ENCODE data around the gene ASB1. TPM values are rescaled to one million over a fixed set of nuclear protein-coding genes. Genes with fewer than 3 reads are reported as not detected.

Gene ASB1
- polyA plus RNA-seq, 1 of the 3 experiments (the other 2 are of a cell fraction): 33.3 TPM

GRCh38 chr2:238498188-238498587 lies 71.5 kb downstream of the ASB1 start:
- Histone ChIP-seq H3K9me2 (no peaks in the 10 kb centered on the region), H3K4me2 (no peak overlapping the region), H3K27me3 (ENCODE audit: insufficient read depth) (no peaks in the 10 kb centered on the region), H3F3A (replicated peaks; ENCODE audit: insufficient read depth) (no peaks in the 10 kb centered on the region), H3K79me2 (ENCODE audit: insufficient read depth) (no peaks in the 10 kb centered on the region), H3K9ac (no peak overlapping the region), H4K20me1 (ENCODE audit: insufficient read depth) (no peaks in the 10 kb centered on the region), H3K9me3 (no peaks in the 10 kb centered on the region), H3K4me3 (ENCODE audit: low read depth in 2 of 2, low read length in 1 of 2) (no peak overlapping the region), H3K27ac (ENCODE audit: low read depth in 2 of 2, low read length in 1 of 2) (no peak overlapping the region), H2AFZ (ENCODE audit: low read depth) (no peak overlapping the region), H3K36me3 (replicated peaks in 1 of 2; ENCODE audit: control insufficient read depth in 1 of 2, insufficient read depth in 2 of 2, low read length in 1 of 2) (no peaks in the 10 kb centered on the region), H3K4me1 (ENCODE audit: control insufficient read depth in 1 of 2, insufficient read depth in 2 of 2, low read depth in 1 of 2, low read length in 1 of 2) (no peaks in the 10 kb centered on the region)
- CTCF ChIA-PET: interaction anchor here (1.0 to 1.8 kb wide), 2 partner anchors 15 to 287 kb away, joined by 6 read pairs; no protein-coding TSS in a partner anchor
- no peak for DNase-seq
- POLR2A ChIA-PET: no interaction called here
- TF ChIP-seq POLR2AphosphoS5 (IDR thresholded peaks at IDR 0.05; ENCODE audit: low read depth, low read length) (no peak), EZH2phosphoT487 (IDR thresholded peaks at IDR 0.05; ENCODE audit: borderline replicate concordance, low read depth) (no peak), ELF1 (IDR thresholded peaks at IDR 0.05) (no peak), CTCF (IDR thresholded peaks at IDR 0.05) (no peak), REST (IDR thresholded peaks at IDR 0.05; ENCODE audit: low read depth, low read length) (no peak), MXI1 (IDR thresholded peaks at IDR 0.05; ENCODE audit: low read depth, low read length) (no peak), SIN3A (IDR thresholded peaks at IDR 0.05; ENCODE audit: borderline replicate concordance, low read depth, low read length) (no peak), FOXM1 (IDR thresholded peaks at IDR 0.05; ENCODE audit: low read depth) (no peak), GATA2 (CRISPR knock-in tag; IDR thresholded peaks at IDR 0.05) (no peak), IRF3 (IDR thresholded peaks at IDR 0.05; ENCODE audit: low read depth, low read length) (no peak), TAF1 (IDR thresholded peaks at IDR 0.05; ENCODE audit: borderline replicate concordance, low read depth, low read length) (no peak), ZBTB33 (IDR thresholded peaks at IDR 0.05; ENCODE audit: borderline replicate concordance, low read depth) (no peak), RCOR1 (IDR thresholded peaks at IDR 0.05; ENCODE audit: low read length) (no peak), JUND (IDR thresholded peaks at IDR 0.05) (no peak)
- 71% methylated on average over 6 of the region's 8 CpGs for WGBS (ENCODE audit: low lambda C conversion rate)

Data from SK-N-SH (cell line).